Prostate gland (tissue), 2 donors: ENCODE results near the gene SESN1. TPM values are rescaled to one million over a fixed set of nuclear protein-coding genes. Genes with fewer than 3 reads are reported as not detected.

Experiments
- DNase-seq: peaks from one replicate; pipeline ENCODE4 v3.0.0-alpha.2; 2019; ENCODE audit warnings: low spot score
- H3K27ac ChIP-seq, 2 donors: fragments of 200-600 bp; sonication (generic); 2 replicates each; pipeline ENCODE4 v1.5.1; 2017 to 2019
- H3K27me3 ChIP-seq: fragments of 200-600 bp; sonication (generic); replicated peaks from 2 replicates; pipeline ENCODE4 v1.5.1; 2019; ENCODE audit not compliant: insufficient read depth
- H3K36me3 ChIP-seq, 2 donors: fragments of 200-600 bp; sonication (generic); 1 replicate in 1 of 2; 2 replicates in 1 of 2; pipeline versions ENCODE4 v1.5.1 to v1.8.1; 2017 to 2019
- H3K4me1 ChIP-seq: fragments of 200-600 bp; sonication (generic); replicated peaks from 2 replicates; pipeline ENCODE4 v1.5.1; 2019
- H3K4me3 ChIP-seq, 2 donors: fragments of 200-600 bp; sonication (generic); 2 replicates each; pipeline ENCODE4 v1.5.1; 2017 to 2019
- H3K9me3 ChIP-seq: fragments of 200-600 bp; sonication (generic); 2 replicates; pipeline ENCODE4 v1.5.1; 2017
- CTCF ChIP-seq, 4 experiments: fragments of 200-600 bp in 2 of 4; fragments of 450-650 bp in 2 of 4; sonication (generic) in 2 of 4; IDR thresholded peaks; 1 replicate in 3 of 4; 2 replicates in 1 of 4; pipeline ENCODE4 v1.5.1; 2016 to 2019; ENCODE audit warnings: antibody characterized with exemption in 4 of 4, mild to moderate bottlenecking in 2 of 4, moderate library complexity in 2 of 4
- POLR2A ChIP-seq: fragments of 450-650 bp; IDR thresholded peaks from one replicate; pipeline ENCODE4 v1.6.1; 2016; ENCODE audit warnings: antibody characterized with exemption, mild to moderate bottlenecking
- POLR2AphosphoS5 ChIP-seq: sonication (generic); formaldehyde crosslinking; IDR thresholded peaks from one replicate; pipeline ENCODE4 v1.6.1; 2017; ENCODE audit warnings: antibody characterized with exemption
- WGBS: methylation state at CpG from one replicate; pipeline ENCODE4 v1.1.5; 2018; 5-methylcytosine and 5-hydroxymethylcytosine counted together
- intact Hi-C: fragments of 100-400 bp; cut with DNase I; formaldehyde crosslinking; loops from one replicate; pipeline ENCODE4 v1.14.2; 2022
- total RNA-seq, 2 donors: library from RNA; depleted of rRNA; stranded (reverse); fragments of >200 nt; gene quantifications; one replicate each; pipeline ENCODE4 v1.1.0, GENCODE V29; 2016

SESN1 gene
- total RNA-seq, 2 donors from 2014 or later, result 92.2 to 140 TPM

- 51% methylated on average over 2 of the region's 2 CpGs for WGBS
Observed at GRCh38 chr6:109039795-109040194, 54.9 kb downstream of the SESN1 start.

GRCh38 chr6:109038837-109039398 is 55.7 kb downstream of the SESN1 start:
- H3K36me3 ChIP-seq, result no peaks in the 10 kb centered on the region
- intact Hi-C loops, result no loop called here
- H3K27me3 ChIP-seq, result no peaks in the 10 kb centered on the region
- no peak overlapping the region for H3K27ac ChIP-seq
- peaks cover 5% of the 10 kb centered on the region for H3K4me1 ChIP-seq
- no peaks in the 10 kb centered on the region for H3K9me3 ChIP-seq
- TF ChIP-seq POLR2A (no peak), POLR2AphosphoS5 (no peak), CTCF (IDR thresholded peaks at IDR 0.05) (no peak)
- no peak for DNase-seq
- H3K4me3 ChIP-seq, result no peak overlapping the region

More at GRCh38 chr6:109039795-109040194, 54.9 kb downstream of the SESN1 start:
- intact Hi-C loops, result no loop called here
- TF ChIP-seq POLR2AphosphoS5 (no peak), POLR2A (no peak), CTCF (IDR thresholded peaks at IDR 0.05) (no peak)
- no peaks in the 10 kb centered on the region for H3K9me3 ChIP-seq
- H3K36me3 ChIP-seq, result no peaks in the 10 kb centered on the region
- H3K4me1 ChIP-seq, result peaks cover 5% of the 10 kb centered on the region
- no peak overlapping the region for H3K4me3 ChIP-seq
- no peaks in the 10 kb centered on the region for H3K27me3 ChIP-seq
- no peak for DNase-seq
- H3K27ac ChIP-seq, result no peak overlapping the region

- no peaks in the 10 kb centered on the region for H3K27me3 ChIP-seq
- DNase-seq, result no peak
- H3K9me3 ChIP-seq, result no peaks in the 10 kb centered on the region
- H3K27ac ChIP-seq, result peak overlapping the region; percentile 70 to 72
- intact Hi-C loops, result no loop called here
- peaks cover 5% of the 10 kb centered on the region for H3K4me1 ChIP-seq
- no peak overlapping the region for H3K4me3 ChIP-seq
- peak; percentile 22 for TF ChIP-seq POLR2AphosphoS5
- no peak for TF ChIP-seq CTCF (IDR thresholded peaks at IDR 0.05)
- 16% methylated on average over 5 of the region's 5 CpGs for WGBS
- H3K36me3 ChIP-seq, result no peaks in the 10 kb centered on the region
Observed at GRCh38 chr6:109036574-109037294, 57.9 kb downstream of the SESN1 start.

GRCh38 chr6:109034526-109034925 is 60.1 kb downstream of the SESN1 start:
- Histone ChIP-seq H3K36me3 (no peaks in the 10 kb centered on the region), H3K27me3 (no peaks in the 10 kb centered on the region), H3K4me1 (peaks cover 5% of the 10 kb centered on the region), H3K9me3 (no peaks in the 10 kb centered on the region), H3K27ac (peak overlapping the region; percentile 70 to 72), H3K4me3 (no peak overlapping the region)
- peak; percentile 63 for DNase-seq
- intact Hi-C loops, result no loop called here
- TF ChIP-seq POLR2A, result no peak
- peak; percentile 82 for TF ChIP-seq POLR2AphosphoS5
- WGBS, result 50% methylated on average over 1 of the region's 1 CpG

GRCh38 chr6:109033655-109034054 is 61.0 kb downstream of the SESN1 start:
- no peak overlapping the region for H3K4me3 ChIP-seq
- no peak for DNase-seq
- TF ChIP-seq POLR2A, result no peak
- TF ChIP-seq CTCF (IDR thresholded peaks at IDR 0.05), result no peak
- no peak for TF ChIP-seq POLR2AphosphoS5
- no peaks in the 10 kb centered on the region for H3K36me3 ChIP-seq
- H3K27ac ChIP-seq, result peak overlapping the region; percentile 15 to 72
- intact Hi-C loops, result no loop called here
- H3K4me1 ChIP-seq, result peaks cover 5% of the 10 kb centered on the region
- H3K9me3 ChIP-seq, result no peaks in the 10 kb centered on the region
- WGBS, result 88% methylated on average over 2 of the region's 2 CpGs
- H3K27me3 ChIP-seq, result no peaks in the 10 kb centered on the region
